Measurements from ENCODE around the gene TSPAN18. TPM values are rescaled to one million over a fixed set of nuclear protein-coding genes. Genes with fewer than 3 reads are reported as not detected.

Gene TSPAN18
- total RNA-seq, 1 experiment from 2014 or later: 2.8 TPM

- TF ChIP-seq EZH2 (IDR thresholded peaks at IDR 0.05; ENCODE audit: borderline replicate concordance, low read depth, low read length, poor library complexity, severe bottlenecking): no peak
- no peak for TF ChIP-seq CTCF (conservative IDR thresholded peaks at IDR 0.05; ENCODE audit: low read depth, low read length)
- H3K27me3 ChIP-seq (replicated peaks; ENCODE audit: insufficient read depth, low read depth, low read length, poor library complexity): no peaks in the 10 kb centered on the region
- H3K36me3 ChIP-seq (ENCODE audit: insufficient read depth, low read length, poor library complexity, severe bottlenecking): no peaks in the 10 kb centered on the region
- ChIA-PET POLR2A (ENCODE audit: low non-redundant PET) (no interaction called here), CTCF (no interaction called here)
- H3K9me3 ChIP-seq (ENCODE audit: low read depth, low read length, poor library complexity, severe bottlenecking): no peaks in the 10 kb centered on the region
- DNase-seq (ENCODE audit: low spot score): no peak
- H3K27ac ChIP-seq (ENCODE audit: low read depth, low read length, poor library complexity, severe bottlenecking): no peak overlapping the region
- no TSS peak for BruUV-seq (replicated peaks)
- no peak overlapping the region for H3K4me3 ChIP-seq (ENCODE audit: low read depth, low read length, poor library complexity, severe bottlenecking)
- intact Hi-C loops (cut with micrococcal nuclease; ENCODE audit: unreplicated experiment): no loop called here
- H3K4me1 ChIP-seq (ENCODE audit: insufficient read depth, low read length, poor library complexity, severe bottlenecking): no peaks in the 10 kb centered on the region
Observed at GRCh38 chr11:44905131-44905866, 178.5 kb downstream of the TSPAN18 start.

DNA sequence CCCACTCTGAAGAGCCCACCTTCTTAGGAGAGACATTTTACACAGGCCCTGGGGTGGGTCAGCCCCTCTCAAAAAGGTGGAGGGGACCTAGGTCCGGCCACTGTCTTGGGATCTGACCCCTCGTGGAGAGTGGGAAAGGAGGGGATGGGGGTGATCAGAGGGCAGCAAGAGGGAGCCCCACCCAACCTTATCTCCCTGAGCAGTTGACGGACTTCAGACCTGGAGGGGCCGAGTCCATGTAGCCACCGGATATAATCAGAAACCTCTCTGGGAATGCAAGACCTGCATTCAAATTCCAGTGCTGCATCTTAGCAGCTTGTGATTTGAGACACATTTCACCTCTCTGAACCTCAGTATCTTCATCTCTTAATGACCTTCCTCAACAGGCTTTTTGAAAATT lies 179.9 kb downstream of the TSPAN18 start:
- intact Hi-C loops (cut with micrococcal nuclease; ENCODE audit: unreplicated experiment): no loop called here
- no peak overlapping the region for H3K4me3 ChIP-seq (ENCODE audit: low read depth, low read length, poor library complexity, severe bottlenecking)
- peaks cover 11% of the 10 kb centered on the region for H3K4me1 ChIP-seq (ENCODE audit: insufficient read depth, low read length, poor library complexity, severe bottlenecking)
- TF ChIP-seq CTCF (conservative IDR thresholded peaks at IDR 0.05; ENCODE audit: low read depth, low read length): no peak
- no peak for TF ChIP-seq EZH2 (IDR thresholded peaks at IDR 0.05; ENCODE audit: borderline replicate concordance, low read depth, low read length, poor library complexity, severe bottlenecking)
- CTCF ChIA-PET: interaction anchor here (1.9 kb wide), 1 partner anchor 289 kb away, joined by 9 read pairs; no protein-coding TSS in a partner anchor
- no peaks in the 10 kb centered on the region for H3K27me3 ChIP-seq (replicated peaks; ENCODE audit: insufficient read depth, low read depth, low read length, poor library complexity)
- POLR2A ChIA-PET (ENCODE audit: low non-redundant PET): no interaction called here
- H3K27ac ChIP-seq (ENCODE audit: low read depth, low read length, poor library complexity, severe bottlenecking): no peak overlapping the region
- no TSS peak for BruUV-seq (replicated peaks)
- DNase-seq (ENCODE audit: low spot score): no peak
- H3K36me3 ChIP-seq (ENCODE audit: insufficient read depth, low read length, poor library complexity, severe bottlenecking): no peaks in the 10 kb centered on the region
- no peaks in the 10 kb centered on the region for H3K9me3 ChIP-seq (ENCODE audit: low read depth, low read length, poor library complexity, severe bottlenecking)

DNA sequence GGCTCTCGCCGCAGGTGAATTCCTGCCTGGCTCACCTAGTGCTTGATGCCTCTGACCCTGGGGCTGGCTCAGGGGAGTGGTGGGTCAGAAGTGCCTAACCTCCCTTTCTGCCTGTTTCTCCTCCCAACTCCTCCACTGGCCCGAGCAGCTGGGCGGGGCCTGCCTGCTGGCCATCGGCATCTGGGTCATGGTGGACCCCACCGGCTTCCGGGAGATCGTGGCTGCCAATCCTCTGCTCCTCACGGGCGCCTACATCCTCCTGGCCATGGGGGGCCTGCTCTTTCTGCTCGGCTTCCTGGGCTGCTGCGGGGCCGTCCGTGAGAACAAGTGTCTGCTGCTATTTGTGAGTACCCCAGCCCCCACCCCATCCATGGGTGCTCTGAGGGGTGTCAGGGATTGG lies 182.8 kb downstream of the TSPAN18 start:
- Histone ChIP-seq H3K4me3 (ENCODE audit: low read depth, low read length, poor library complexity, severe bottlenecking) (no peak overlapping the region), H3K9me3 (ENCODE audit: low read depth, low read length, poor library complexity, severe bottlenecking) (no peaks in the 10 kb centered on the region), H3K27me3 (replicated peaks; ENCODE audit: insufficient read depth, low read depth, low read length, poor library complexity) (no peaks in the 10 kb centered on the region), H3K36me3 (ENCODE audit: insufficient read depth, low read length, poor library complexity, severe bottlenecking) (no peaks in the 10 kb centered on the region), H3K4me1 (ENCODE audit: insufficient read depth, low read length, poor library complexity, severe bottlenecking) (peaks cover 16% of the 10 kb centered on the region), H3K27ac (ENCODE audit: low read depth, low read length, poor library complexity, severe bottlenecking) (no peak overlapping the region)
- intact Hi-C loops (cut with micrococcal nuclease; ENCODE audit: unreplicated experiment): no loop called here
- TF ChIP-seq CTCF (conservative IDR thresholded peaks at IDR 0.05; ENCODE audit: low read depth, low read length) (no peak), EZH2 (IDR thresholded peaks at IDR 0.05; ENCODE audit: borderline replicate concordance, low read depth, low read length, poor library complexity, severe bottlenecking) (no peak)
- ChIA-PET CTCF (no interaction called here), POLR2A (ENCODE audit: low non-redundant PET) (no interaction called here)
- no peak for DNase-seq (ENCODE audit: low spot score)
- BruUV-seq (replicated peaks): no TSS peak

Measured in A673 (cell line).